ENCODE results near the gene FCHSD2.
"Not testable (repeated sequence)": the region's sequence is repeated elsewhere in the genome, so short reads cannot be mapped to it uniquely, and the experiment has no call there.

Gene FCHSD2

GRCh38 chr11:73116636-73117035 lies 25.5 kb downstream of the FCHSD2 start:
- no peak for DNase-seq

GRCh38 chr11:73114835-73115220 lies 27.3 kb downstream of the FCHSD2 start:
- DNase-seq, result no peak

DNA sequence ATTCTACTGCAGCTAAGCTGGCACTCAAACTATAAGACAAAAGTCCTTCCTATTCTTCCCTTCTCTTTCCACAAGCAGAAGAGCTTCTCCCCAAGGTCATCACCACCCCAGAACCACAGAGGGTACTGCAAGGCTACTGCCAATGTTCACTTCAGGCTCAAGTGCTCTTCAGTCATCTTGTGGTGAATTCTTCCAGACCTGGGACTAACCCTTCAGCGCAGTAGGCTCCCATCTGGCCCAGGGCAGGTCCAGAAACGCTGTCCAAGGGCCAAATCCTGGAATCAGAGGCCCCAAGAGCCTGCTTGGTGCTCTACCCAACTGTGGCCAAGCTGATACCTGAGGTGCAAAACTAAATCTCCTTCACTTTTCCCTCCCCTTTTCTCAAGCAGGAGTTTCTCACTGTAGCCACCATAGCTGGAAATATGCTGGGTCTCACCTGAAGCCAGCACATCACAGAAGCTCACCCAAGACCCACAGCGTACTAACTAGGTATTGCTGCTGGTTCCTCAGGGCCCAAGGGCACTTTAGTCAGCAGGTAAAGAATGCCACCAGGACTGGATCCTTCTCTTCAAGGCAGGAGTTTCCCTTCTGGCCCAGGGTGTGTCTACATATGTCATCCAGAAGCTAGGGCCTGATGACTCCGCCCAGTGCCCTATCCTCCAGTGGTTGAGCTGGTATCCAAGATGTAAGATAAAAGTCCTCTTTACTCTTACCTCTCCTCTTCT lies 27.8 kb downstream of the FCHSD2 start:
- DNase-seq, result no peak

DNA sequence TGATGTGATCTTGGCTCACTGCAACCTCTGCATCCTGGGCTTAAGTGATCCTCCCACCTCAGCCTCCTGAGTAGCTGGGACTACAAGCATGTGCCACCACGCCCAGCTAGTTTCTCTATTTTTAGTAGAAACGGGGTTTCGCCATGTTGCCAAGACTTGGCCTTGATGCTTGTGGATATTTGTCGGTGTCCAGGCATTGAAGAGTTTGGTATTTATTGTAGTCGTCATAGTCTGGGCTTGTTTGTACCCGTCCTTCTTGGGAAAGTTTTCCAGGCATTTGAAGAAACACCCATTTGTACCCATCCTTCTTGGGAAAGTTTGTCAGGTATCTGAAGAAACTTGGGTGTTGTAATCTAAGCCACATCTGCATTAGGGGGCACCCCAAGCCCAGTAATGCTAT lies 28.7 kb downstream of the FCHSD2 start:
- DNase-seq, result no peak

DNA sequence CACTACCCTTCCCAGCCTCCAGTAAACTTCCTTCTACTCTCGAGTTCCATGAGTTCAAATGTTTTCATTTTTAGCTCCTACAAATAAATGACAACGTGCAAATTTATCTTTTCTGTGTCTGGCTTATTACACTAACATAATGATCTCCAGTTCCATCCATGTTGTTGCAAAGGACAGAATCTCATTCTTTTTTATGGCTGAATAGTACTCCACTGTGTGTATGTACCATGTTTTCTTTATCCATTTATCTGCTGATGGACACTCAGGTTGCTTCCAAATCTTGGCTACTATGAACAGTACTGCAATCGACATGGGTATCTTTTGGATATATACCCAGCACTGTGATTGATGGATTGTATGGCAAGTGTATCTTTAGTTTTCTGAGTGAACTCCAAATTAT lies 34.5 kb downstream of the FCHSD2 start:
- DNase-seq, result no peak

GRCh38 chr11:73106347-73106746 lies 35.8 kb downstream of the FCHSD2 start:
- DNase-seq, result no peak

- DNase-seq, result no peak
These were observed 41.5 kb downstream of the FCHSD2 start for GRCh38 chr11:73100578-73100977.

- DNase-seq, result no peak
These were observed 42.4 kb downstream of the FCHSD2 start for GRCh38 chr11:73099512-73100266.

DNA sequence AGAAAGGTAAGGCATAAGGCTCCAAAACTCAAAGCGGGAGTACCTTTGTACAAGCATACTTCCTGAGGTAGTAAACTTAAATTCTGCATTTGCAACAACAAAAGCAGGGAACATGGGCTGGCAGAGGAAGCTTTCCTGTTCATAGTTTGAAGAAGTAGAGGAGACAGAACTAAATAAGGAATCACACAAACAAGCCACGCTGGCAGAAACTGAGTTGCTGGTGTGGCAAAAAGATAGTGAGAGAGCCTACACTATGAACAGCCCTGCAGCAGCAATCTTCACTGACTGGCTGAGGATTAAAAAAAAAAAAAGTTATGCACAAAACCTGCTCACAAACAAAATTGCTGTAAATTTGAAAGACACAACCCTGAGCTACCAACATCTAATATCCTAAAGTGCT lies 46.5 kb downstream of the FCHSD2 start:
- DNase-seq, result no peak

DNA sequence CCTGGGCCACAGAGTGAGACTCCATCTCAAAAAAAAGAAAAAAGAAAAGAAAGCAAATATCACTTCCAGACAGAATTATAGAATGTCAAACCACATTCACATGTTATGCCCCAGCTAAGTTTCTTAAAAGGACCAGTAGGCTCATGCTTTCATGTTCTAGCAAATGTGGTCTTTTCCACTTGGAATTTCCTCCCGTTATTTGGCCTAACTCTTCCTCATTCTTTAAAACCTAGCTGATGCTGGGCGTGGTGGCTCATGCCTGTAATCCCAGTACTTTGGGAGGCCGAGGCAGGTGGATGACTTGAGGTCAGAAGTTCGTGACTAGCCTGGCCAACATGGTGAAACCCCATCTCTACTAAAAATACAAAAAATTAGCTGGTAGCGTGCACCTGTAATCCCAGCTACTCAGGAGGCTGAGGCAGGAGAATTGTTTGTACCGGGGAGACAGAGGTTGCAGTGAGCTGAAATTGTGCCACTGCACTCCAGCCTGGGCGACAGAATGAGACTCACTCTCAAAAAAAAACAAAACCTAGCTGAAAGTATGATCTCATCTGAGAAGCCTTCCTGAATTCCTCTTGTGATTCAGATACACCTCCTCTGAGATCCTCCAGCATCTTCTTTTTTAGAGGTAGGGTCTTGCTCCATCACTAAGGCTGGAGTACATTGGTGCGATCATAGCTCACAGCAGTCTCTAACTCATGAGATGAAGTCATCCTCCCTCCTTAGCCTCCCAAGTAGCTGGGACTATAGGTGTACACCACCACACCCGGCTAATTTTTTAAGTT lies 50.4 kb downstream of the FCHSD2 start:
- DNase-seq, result no peak

DNA sequence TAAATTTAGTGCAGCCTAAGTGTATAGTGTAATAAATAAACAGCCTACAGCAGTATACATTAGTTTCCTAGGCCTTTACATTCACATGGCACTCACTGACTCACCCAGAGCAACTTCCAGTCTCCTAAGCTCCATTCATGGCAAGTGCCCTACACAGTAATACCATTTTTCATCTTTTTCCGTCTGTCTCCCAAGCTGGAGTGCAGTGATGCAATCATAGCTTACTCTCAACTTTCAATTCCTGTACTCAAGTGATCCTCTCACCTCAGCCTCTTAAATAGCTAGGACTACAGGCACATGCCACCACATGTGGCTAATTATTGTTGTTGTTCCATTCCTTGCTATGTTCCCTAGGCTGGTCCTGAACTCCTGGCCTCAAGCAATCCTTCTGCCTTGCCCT lies 54.4 kb downstream of the FCHSD2 start:
- DNase-seq, result no peak

- no peak for DNase-seq
These were observed 56.8 kb downstream of the FCHSD2 start for GRCh38 chr11:73085189-73085875.

DNA sequence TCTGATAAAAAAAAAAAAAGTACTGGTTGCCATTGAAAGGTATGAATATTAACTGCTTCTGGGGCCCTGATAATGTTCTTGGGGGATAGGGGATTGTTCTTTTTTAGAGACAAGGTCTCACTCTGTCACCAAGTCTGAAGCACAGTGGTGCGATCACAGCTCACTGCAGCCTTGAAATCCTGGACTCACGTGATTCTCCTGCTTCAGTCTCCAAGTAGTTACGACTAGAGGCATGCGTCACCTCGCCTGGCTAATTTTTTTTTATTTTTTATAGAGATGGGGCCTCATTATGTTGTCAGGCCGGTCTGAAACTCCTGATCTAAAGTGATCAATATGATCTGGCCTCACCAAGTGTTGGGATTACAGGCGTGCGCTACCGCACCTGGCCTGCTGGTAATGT lies 63.5 kb downstream of the FCHSD2 start:
- DNase-seq, result no peak

GRCh38 chr11:73077454-73077853 lies 64.7 kb downstream of the FCHSD2 start:
- DNase-seq, result no peak

- DNase-seq, result no peak
These were observed 67.8 kb downstream of the FCHSD2 start for GRCh38 chr11:73074319-73074718.

DNA sequence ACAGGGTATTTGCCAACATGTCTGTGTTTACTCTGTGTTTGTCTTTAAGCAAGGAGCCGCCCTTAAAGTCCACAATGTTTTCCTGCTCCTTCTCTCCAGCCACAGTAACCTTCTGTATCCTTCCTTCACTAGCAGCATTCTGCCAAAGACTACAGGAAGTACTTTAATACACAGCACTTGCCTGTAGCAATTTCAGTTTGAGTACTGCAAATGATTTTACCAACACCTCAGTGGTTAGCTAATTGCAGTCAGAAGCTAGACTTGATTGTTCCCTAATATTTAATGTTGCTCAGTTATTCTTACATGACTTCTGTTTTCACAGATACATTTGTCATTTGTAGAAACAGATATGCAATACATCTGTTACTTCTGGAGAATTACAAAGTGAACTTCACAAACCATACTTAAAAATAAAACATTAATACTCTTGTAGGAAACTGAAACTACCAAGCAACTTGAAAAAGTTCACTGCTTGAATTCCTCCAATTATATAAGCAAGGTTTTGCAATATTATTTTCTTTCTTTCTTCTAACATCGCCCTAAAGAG lies 69.1 kb downstream of the FCHSD2 start:
- DNase-seq, result no peak

DNA sequence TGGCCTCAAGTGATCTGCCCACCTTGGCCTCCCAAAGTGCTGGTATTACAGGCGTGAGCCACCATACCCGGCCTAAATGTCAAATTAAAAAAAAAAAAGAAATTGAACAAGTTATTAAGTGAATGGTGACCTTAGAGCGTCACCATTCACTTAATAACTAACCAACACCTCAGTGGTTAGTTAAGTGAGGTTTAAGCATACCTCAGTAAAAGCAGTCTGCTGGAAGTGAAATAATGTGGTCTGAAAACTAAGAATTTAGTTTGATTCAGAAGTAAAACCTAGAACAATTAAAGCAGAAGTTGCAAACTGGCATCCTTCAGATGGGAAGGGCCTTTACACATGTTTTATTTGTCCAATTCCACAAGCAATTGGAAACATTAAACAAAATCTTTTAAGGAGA lies 71.5 kb downstream of the FCHSD2 start:
- no peak for DNase-seq

DNA sequence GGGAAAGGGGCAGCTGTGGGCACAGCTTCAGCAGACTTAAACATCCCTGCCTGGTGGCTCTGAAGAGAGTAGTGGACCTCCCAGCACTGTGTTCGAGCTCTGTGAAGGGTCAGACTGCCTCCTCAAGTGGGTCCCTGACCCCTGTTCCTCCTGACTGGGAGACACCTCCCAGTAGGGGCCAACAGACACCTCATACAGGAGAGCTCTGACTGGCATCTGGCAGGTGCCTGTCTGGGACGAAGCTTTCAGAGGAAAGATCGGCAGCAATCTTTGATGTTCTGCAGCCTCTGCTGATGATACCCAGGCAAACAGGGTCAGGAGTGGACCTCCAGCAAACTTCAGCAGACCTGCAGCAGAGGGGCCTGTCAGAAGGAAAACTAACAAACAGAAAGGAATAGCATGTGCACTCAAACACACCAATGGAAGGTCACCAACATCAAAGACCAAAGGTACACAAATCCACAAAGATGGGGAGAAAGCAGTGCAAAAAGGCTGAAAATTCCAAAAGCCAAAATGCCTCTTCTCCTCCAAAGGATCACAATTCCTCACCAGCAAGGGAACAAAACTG lies 80.2 kb downstream of the FCHSD2 start:
- not testable (repeated sequence) for DNase-seq

GRCh38 chr11:73061434-73061833 lies 80.7 kb downstream of the FCHSD2 start:
- not testable (repeated sequence) for DNase-seq

DNA sequence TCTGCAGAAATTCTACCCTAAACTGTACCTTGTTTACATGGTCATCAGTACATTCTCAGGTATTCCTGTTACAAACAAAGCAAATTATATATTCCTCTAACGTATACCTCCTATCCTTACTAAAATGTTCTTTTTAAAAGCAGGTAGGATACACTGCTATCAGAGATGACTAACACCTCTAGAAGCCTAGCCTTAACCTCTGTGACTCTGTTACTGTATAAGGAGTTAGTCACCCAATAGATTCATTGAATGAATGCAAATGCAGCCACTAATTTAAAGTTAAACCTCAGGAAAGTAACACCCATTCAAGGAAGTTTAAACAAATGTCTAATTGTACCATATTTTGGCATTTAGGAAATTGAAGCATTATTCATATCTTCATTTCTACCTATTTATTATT lies 82.2 kb downstream of the FCHSD2 start:
- no peak for DNase-seq

DNA sequence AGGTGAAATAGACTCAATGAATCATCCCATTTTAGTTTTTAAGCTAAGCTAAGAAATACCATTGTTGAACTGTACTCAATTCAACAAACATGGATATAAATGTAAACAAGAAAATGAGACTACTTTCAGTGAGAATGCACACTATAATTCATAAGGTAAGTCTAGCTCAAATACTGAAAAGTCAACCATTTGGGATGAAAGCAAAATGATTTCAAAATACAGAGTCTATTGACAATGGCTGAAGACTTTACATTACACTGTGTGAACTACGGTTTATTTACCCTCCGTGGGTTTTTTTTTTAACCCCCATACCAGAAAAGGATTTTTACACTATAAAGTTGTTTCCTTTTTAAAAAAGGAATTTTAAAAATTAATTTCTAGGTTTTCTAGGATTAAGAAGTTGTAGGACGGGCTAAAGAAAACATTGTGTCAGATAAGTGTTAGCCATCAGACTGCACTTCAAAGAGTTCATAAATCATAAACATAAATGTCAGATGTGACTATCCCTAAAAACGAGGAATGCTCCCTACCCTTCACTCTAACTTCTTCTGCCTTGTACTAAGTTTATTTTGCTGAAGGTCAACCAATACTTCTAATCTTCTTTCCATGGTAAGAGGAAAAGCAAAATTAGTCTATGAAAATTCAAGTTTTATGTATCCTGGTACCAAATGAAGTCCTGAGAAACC lies 83.0 kb downstream of the FCHSD2 start:
- no peak for DNase-seq

Measured in stimulated activated naive CD4-positive, alpha-beta T cell treated with Interleukin-2 at 50 U/mL for 16 hours (primary cell).